Measurements from ENCODE around the gene MCU. TPM values are rescaled to one million over a fixed set of nuclear protein-coding genes. Genes with fewer than 3 reads are reported as not detected.

MCU gene
- total and polyA plus RNA-seq, 10 of the 15 experiments (the other 5 are each of a cell fraction or from before 2014, with no cell fraction given) = 5.1 to 49.1 (median 17.9) TPM

DNA sequence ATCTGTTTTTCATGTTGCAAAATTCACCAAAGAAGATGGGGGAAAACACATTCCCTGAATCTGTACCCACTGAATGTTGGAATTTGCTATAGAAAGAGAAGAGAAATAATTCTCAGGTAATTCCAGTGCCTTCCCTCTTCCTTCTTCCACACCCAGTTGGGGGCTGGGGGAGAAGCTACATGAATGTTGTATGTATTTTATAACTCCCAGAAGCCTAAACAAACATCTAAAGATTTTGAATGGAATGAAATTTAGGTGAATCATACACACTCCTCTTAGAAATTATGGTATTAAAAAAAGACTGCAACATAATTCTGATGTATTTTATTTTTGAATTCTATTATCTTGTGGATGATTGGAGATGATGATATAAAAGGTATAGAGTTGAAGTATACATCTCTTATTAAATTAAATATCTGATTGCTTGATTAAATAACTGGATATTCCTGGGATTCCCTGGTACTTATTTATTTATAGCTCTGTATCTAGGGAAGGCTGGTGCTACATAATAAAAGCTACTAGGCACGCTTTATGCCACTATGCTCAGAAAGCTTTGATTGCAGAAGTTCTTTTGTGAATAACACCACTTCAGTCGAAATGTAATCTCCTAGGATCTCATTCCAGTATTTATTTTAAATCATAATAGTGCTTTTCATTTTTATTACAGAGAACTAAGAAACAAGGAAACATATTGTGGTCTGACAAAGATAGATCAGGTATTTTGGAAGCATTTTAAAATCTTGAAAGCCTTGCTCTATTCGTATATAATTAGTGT, 98.5 kb downstream of the MCU start (continued):
- TF ChIP-seq, protein P1, sequence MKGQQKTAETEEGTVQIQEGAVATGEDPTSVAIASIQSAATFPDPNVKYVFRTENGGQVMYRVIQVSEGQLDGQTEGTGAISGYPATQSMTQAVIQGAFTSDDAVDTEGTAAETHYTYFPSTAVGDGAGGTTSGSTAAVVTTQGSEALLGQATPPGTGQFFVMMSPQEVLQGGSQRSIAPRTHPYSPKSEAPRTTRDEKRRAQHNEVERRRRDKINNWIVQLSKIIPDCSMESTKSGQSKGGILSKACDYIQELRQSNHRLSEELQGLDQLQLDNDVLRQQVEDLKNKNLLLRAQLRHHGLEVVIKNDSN (IDR thresholded peaks at IDR 0.05; ENCODE audit: borderline replicate concordance, extremely low read length, insufficient read depth, low read depth, low read length) = no peak
- no peak for TF ChIP-seq RUNX3 (IDR thresholded peaks at IDR 0.05; ENCODE audit: low read length)

DNA sequence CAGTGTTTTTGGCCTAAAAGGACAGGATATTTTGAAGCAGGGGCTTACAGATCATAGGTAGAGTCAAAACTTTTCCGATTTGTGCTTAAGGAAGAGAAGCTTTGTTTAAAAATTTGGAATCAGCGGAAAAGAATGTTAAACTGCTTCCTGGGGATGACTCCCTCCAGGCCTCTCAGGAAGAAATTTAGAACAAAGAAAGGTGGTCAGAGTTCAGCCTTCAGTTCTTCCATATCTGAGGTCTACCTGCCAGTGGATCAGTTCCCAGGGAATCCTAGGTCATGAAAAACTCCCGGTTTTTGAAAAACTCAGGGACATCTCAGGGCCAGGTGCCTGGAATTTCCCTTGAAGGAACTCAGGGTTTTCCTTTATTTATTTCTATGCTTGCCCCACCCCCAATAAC, 100.3 kb downstream of the MCU start:
- TF ChIP-seq MTA3 (IDR thresholded peaks at IDR 0.05; ENCODE audit: borderline replicate concordance, low read length) = no peak
- TF ChIP-seq CHD4 (IDR thresholded peaks at IDR 0.05) = no peak
- intact Hi-C loops (cut with micrococcal nuclease; ENCODE audit: unreplicated experiment) = no loop called here
- Histone ChIP-seq H3K9ac (ENCODE audit: control insufficient read depth, insufficient read depth, low read length) (no peak overlapping the region), H3K4me1 (ENCODE audit: control insufficient read depth, insufficient read depth, low read length) (no peaks in the 10 kb centered on the region), H3K4me2 (ENCODE audit: control insufficient read depth, insufficient read depth) (no peak overlapping the region), H2AFZ (ENCODE audit: control insufficient read depth, low read depth, low read length) (no peak overlapping the region), H3K9me3 (replicated peaks; ENCODE audit: control insufficient read depth, insufficient read depth, low read length) (no peaks in the 10 kb centered on the region), H3K27me3 (replicated peaks in 1 of 2; ENCODE audit: control insufficient read depth in 2 of 2, insufficient read depth in 2 of 2, low read length in 1 of 2) (no peaks in the 10 kb centered on the region), H4K20me1 (ENCODE audit: control insufficient read depth, insufficient read depth) (no peaks in the 10 kb centered on the region), H3K27ac (ENCODE audit: control insufficient read depth, insufficient read depth) (no peak overlapping the region), H3K4me3 (no peak overlapping the region), H3K36me3 (ENCODE audit: control insufficient read depth in 2 of 2, insufficient read depth in 2 of 2, low read length in 1 of 2) (no peaks in the 10 kb centered on the region), H3K79me2 (ENCODE audit: control insufficient read depth, insufficient read depth, low read length) (no peaks in the 10 kb centered on the region)
- ChIA-PET SMC1A (ENCODE audit: uncharacterized antibody, unreplicated experiment) (interaction anchor here (0.6 kb wide), 1 partner anchor 378 kb away, joined by 3 read pairs; no protein-coding TSS in a partner anchor), CTCF (no interaction called here), POLR2A (no interaction called here), RAD21 (ENCODE audit: unreplicated experiment) (no interaction called here)
- no peak for DNase-seq (ENCODE audit: low read depth, low spot score)
- FAIRE-seq = no peak
- in situ Hi-C loops (cut with MboI) = no loop called here
- no peak for ATAC-seq
- no TSS peak for BruUV-seq (replicated peaks)
- WGBS (ENCODE audit: insufficient coverage, insufficient replicate concordance, low lambda C conversion rate, missing lambda C conversion rate) = 93% methylated on average over 3 of the region's 3 CpGs

Data from GM12878 (cell line).